Heart right ventricle (tissue), 16 donors: Measurements from ENCODE around the gene EFCC1. TPM values are rescaled to one million over a fixed set of nuclear protein-coding genes. Genes with fewer than 3 reads are reported as not detected.

Source experiments
- ATAC-seq, 8 donors: fragments of 200-7000 bp; cut with Tn5 transposase; one replicate each; pipeline ENCODE4 v1.9.1; 2020; ENCODE audit warnings: mild to moderate bottlenecking in 8 of 8, moderate library complexity in 8 of 8, moderate number of reproducible peaks in 1 of 8
- DNase-seq, 2 donors: peaks; one replicate each; pipeline ENCODE4 v3.0.0-alpha.2; 2020
- H3K27ac ChIP-seq, 10 donors: fragments of 200-600 bp; sonication (generic) in 2 of 10; one replicate each; pipeline versions ENCODE4 v1.5.0 to v1.8.0; 2020 to 2022; ENCODE audit warnings: mild to moderate bottlenecking in 3 of 10
- H3K27me3 ChIP-seq, 7 donors: fragments of 200-600 bp; one replicate each; pipeline ENCODE4 v1.8.0; 2021 to 2022; ENCODE audit warnings: mild to moderate bottlenecking in 2 of 7
- H3K36me3 ChIP-seq, 9 donors: fragments of 200-600 bp; sonication (generic) in 1 of 9; one replicate each; pipeline versions ENCODE4 v1.5.0 to v1.8.0; 2020 to 2022; ENCODE audit warnings: mild to moderate bottlenecking in 2 of 9
- H3K4me1 ChIP-seq, 9 donors: fragments of 200-600 bp; sonication (generic) in 1 of 9; one replicate each; pipeline versions ENCODE4 v1.5.0 to v1.8.0; 2020 to 2022; ENCODE audit warnings: mild to moderate bottlenecking in 4 of 9
- H3K4me3 ChIP-seq, 10 donors: fragments of 200-600 bp; sonication (generic) in 2 of 10; one replicate each; pipeline versions ENCODE4 v1.5.0 to v1.8.0; 2020 to 2022; ENCODE audit warnings: mild to moderate bottlenecking in 7 of 10, moderate library complexity in 2 of 10
- H3K9me3 ChIP-seq, 11 donors: fragments of 200-600 bp in 10 of 11; sonication (generic) in 2 of 11; one replicate each; pipeline versions ENCODE4 v1.5.0 to v1.8.0; 2013 to 2022; ENCODE audit warnings: mild to moderate bottlenecking in 2 of 11, control low read depth in 1 of 11, moderate library complexity in 1 of 11
- WGBS, 2 donors: extraction: QIAGEN DNeasy Blood & Tissue Kit; methylation state at CpG; one replicate each; pipeline ENCODE4 v1.1.7; 2013; ENCODE audit warnings: inconsistent platforms in 1 of 2; 5-methylcytosine and 5-hydroxymethylcytosine counted together
- intact Hi-C, 10 donors: fragments of 100-400 bp; cut with DNase I; formaldehyde crosslinking; loops; one replicate each; pipeline versions ENCODE4 v1.11.1 to v1.14.2; 2022
- polyA plus RNA-seq, 2 donors: library from polyadenylated mRNA; stranded (reverse); fragments of 200-250 nt; gene quantifications; one replicate each; pipeline ENCODE4 v1.2.3, GENCODE V29; 2013
- total RNA-seq, 10 donors: library from RNA; stranded (reverse); fragmentation: NEBNext Ultra II Directional in 3 of 10; extraction: Animal tissue kit (Norgen Biotek cat#: 25700) in 3 of 10; gene quantifications; one replicate each; pipeline versions ENCODE4 v1.2.1 to v1.2.4, GENCODE V29; 2021 to 2023
- TF ChIP-seq, protein P1 (sequence below), 9 donors: fragments of 200-600 bp; sonication (generic) in 2 of 9; IDR thresholded peaks; one replicate each; pipeline versions ENCODE4 v1.5.0 to v1.8.0; 2021 to 2022; ENCODE audit warnings: antibody characterized with exemption in 9 of 9, mild to moderate bottlenecking in 5 of 9, moderate library complexity in 1 of 9
- donor health status: Arrhythmogenic right ventricular cardiomyopathy.
- donor health status: ischemic (EF 13 %, LVEDD 7.1; RV severe dilation, severe dysfunction).
- donor health status: healthy with polysubstance abuse.
- donor health status: DM: no; HTN: yes; CAD: no.
- donor health status: DM: no; HTN: no; CAD: no.
- donor health status: ischemic (EF 25% LVEDD 6.9; RV normal size, moderate dysfunction).
- donor health status: ischemic (EF 25% LVEDD 5.7; RV mildly dilated, moderate dysfunction).
- donor health status: healthy.
- donor health status: DM: yes; HTN: yes; CAD: no.
- donor health status: Ischemic cardiomyopathy.
- donor health status: ischemic (EF 35%, LVEDD 5.7; RV mildly dilated, moderate dysfunction).
- donor health status: nonischemic (EF 11% LVEDD 7.7; RV severe dilation, severe dysfunction).
- donor health status: DM: yes; HTN: yes; CAD: no.
- donor health status: PGD.
- donor health status: ischemic (EF 29% LVEDD 5.4; RV normal size, mild dysfunction).
- donor health status: nonischemic (EF 23%, LVEDD 6.1; RV moderate dilation, normal function).

The EFCC1 gene
- total and polyA plus RNA-seq, 12 donors: 1.0 to 3.3 (median 2.1) TPM

DNA sequence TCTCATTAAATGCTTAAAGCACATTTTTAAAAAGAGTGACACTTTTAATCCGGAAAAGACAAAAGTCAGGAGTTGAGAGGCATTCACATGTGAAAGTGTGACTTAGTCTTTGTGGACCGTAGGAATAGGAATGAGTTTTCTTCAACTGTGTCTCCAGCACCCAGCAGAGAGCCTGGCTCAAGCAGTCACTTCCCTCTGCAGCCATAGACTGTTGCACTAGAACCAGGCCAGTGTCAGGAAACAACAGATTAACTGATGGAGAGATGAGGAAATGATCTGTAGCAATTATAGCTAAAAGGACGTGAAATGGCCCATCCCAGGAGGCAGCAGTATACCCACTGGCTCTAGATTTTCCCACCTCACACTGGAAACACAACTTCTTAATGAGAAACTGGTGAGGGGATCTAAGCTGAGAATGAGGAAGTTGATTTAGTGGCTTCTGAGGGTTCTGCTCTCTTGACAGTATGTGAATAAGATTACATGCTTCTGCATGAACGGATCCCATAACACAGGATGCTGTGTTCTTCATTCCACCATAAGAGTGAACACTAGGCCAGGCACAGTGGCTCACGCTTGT lies 27.0 kb upstream of the EFCC1 start:
- 71 to 75% methylated on average over 5 of the region's 5 CpGs for WGBS, 2 donors
- TF ChIP-seq, protein P1, sequence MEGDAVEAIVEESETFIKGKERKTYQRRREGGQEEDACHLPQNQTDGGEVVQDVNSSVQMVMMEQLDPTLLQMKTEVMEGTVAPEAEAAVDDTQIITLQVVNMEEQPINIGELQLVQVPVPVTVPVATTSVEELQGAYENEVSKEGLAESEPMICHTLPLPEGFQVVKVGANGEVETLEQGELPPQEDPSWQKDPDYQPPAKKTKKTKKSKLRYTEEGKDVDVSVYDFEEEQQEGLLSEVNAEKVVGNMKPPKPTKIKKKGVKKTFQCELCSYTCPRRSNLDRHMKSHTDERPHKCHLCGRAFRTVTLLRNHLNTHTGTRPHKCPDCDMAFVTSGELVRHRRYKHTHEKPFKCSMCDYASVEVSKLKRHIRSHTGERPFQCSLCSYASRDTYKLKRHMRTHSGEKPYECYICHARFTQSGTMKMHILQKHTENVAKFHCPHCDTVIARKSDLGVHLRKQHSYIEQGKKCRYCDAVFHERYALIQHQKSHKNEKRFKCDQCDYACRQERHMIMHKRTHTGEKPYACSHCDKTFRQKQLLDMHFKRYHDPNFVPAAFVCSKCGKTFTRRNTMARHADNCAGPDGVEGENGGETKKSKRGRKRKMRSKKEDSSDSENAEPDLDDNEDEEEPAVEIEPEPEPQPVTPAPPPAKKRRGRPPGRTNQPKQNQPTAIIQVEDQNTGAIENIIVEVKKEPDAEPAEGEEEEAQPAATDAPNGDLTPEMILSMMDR (IDR thresholded peaks at IDR 0.05): no peak
- Histone ChIP-seq H3K4me3 (no peak overlapping the region), H3K4me1 (peaks cover 3 to 28% (median 19%) of the 10 kb centered on the region in 9 donors), H3K36me3 (no peaks in the 10 kb centered on the region), H3K9me3 (no peaks in the 10 kb centered on the region), H3K27me3 (no peaks in the 10 kb centered on the region), H3K27ac (peak overlapping the region in 1 of 10 donors; percentile 6)
- intact Hi-C loops: loop anchor here in 8 of 10 donors (5.0 to 10.0 kb wide), 7 partner anchors 78 to 341 kb away; partner anchors contain the start of gene COPG1 (in 6 of the 8)
- DNase-seq: no peak
- ATAC-seq: no peak

DNA sequence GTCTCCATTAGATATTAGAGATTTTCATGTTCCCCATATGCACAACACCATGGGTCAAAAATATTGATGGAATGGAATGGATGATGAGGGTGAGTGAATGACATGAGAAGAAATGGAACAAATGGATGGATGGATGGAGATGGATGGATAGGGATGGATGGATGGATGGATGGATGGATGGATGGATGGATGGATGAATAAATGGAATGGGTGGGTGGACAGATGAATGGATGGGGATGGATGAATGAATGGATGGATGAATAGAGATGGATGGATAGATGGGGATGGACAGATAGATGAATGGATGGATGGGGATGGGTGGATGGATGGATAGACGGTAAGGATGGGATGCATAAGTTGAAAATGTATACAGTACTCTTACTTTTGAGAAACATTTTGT lies 25.8 kb upstream of the EFCC1 start:
- 94 to 100% methylated on average over 1 of the region's 1 CpG for WGBS, 2 donors
- no peak for DNase-seq

DNA sequence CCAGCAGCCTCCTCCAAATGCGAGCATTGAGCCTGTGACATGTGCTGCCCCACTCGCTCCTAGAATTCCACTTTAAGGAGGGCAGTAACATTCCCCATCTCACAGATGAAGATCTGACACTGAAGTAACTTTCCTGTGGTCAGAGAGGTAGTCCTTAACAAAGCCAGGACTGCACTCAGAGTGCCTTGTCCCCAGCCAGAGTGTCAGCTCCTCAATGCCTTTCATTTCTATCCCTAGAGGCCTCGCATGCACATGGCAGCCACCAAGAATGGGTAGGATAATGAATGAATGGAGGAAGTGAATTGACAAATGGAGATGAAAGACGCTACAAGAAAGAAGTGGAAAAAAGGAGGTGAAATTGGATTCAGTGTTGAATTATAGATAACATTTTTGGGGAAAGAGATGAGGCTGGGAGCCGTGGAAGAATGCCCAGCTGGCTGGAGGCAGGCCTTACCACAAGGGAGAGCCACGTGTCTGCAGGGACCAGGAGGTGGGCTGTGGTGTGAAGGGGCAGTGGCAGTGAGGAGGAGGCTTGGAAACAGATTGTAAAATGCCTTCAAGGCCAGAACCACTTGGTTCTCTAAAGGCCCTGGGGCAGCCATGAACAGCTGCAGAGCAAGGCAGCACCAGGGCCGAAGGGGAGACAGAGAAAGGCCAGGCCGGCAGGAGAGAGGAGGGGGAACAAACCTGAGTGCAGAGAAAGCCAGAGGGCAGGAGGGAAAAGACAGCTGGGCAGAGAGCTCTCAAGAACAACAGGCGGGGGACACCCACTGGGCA lies 17.6 kb upstream of the EFCC1 start:
- no peaks in the 10 kb centered on the region for H3K27me3 ChIP-seq
- WGBS, 2 donors: 89 to 92% methylated on average over 9 of the region's 9 CpGs
- TF ChIP-seq, protein P1 (IDR thresholded peaks at IDR 0.05): no peak
- no peak for DNase-seq
- H3K36me3 ChIP-seq: no peaks in the 10 kb centered on the region
- no peak for ATAC-seq
- intact Hi-C loops: loop anchor here in 2 of 10 donors (10.0 kb wide), 2 partner anchors 51 to 61 kb away; no protein-coding TSS in a partner anchor
- no peaks in the 10 kb centered on the region for H3K4me1 ChIP-seq
- H3K4me3 ChIP-seq: no peak overlapping the region
- H3K27ac ChIP-seq: no peak overlapping the region
- H3K9me3 ChIP-seq: no peaks in the 10 kb centered on the region

More for the DNA sequence above, 25.8 kb upstream of the EFCC1 start:
- no peak for ATAC-seq
- intact Hi-C loops: loop anchor here in 4 of 10 donors (10.0 kb wide), 4 partner anchors 100 to 340 kb away; partner anchors contain the start of gene COPG1 (in 1 of the 4)
- peaks cover 3 to 23% (median 16%) of the 10 kb centered on the region in 9 donors for H3K4me1 ChIP-seq
- H3K27me3 ChIP-seq: no peaks in the 10 kb centered on the region
- H3K27ac ChIP-seq: no peak overlapping the region
- no peaks in the 10 kb centered on the region for H3K9me3 ChIP-seq
- H3K4me3 ChIP-seq: no peak overlapping the region
- no peaks in the 10 kb centered on the region for H3K36me3 ChIP-seq
- TF ChIP-seq, protein P1 (IDR thresholded peaks at IDR 0.05): no peak

DNA sequence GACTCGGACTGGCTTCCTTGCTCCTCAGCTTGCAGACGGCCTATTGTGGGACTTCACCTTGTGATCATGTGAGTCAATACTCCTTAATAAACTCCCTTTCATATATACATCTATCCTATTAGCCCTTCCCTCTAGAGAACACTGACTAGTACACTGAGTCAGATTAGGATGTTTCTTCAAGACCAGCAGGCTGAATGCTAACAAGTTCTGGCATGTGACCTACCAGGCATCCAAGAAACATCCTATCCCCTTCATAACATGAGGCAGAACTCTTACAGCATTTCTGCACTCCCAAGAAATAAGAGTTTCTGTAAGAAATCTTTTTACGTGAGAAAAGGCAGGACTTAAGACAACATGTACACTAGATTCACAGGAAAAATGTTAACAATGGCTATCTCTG lies 16.5 kb upstream of the EFCC1 start:
- 92 to 96% methylated on average over 3 of the region's 3 CpGs for WGBS, 2 donors
- Histone ChIP-seq H3K4me1 (no peaks in the 10 kb centered on the region), H3K27ac (no peak overlapping the region), H3K36me3 (no peaks in the 10 kb centered on the region), H3K4me3 (no peak overlapping the region), H3K27me3 (no peaks in the 10 kb centered on the region), H3K9me3 (no peaks in the 10 kb centered on the region)
- TF ChIP-seq, protein P1 (IDR thresholded peaks at IDR 0.05): no peak
- DNase-seq (no peak), ATAC-seq (no peak)
- intact Hi-C loops: loop anchor here in 2 of 10 donors (10.0 kb wide), 2 partner anchors 50 to 60 kb away; no protein-coding TSS in a partner anchor
